ENCODE results near the gene NFKBIZ.

DNA sequence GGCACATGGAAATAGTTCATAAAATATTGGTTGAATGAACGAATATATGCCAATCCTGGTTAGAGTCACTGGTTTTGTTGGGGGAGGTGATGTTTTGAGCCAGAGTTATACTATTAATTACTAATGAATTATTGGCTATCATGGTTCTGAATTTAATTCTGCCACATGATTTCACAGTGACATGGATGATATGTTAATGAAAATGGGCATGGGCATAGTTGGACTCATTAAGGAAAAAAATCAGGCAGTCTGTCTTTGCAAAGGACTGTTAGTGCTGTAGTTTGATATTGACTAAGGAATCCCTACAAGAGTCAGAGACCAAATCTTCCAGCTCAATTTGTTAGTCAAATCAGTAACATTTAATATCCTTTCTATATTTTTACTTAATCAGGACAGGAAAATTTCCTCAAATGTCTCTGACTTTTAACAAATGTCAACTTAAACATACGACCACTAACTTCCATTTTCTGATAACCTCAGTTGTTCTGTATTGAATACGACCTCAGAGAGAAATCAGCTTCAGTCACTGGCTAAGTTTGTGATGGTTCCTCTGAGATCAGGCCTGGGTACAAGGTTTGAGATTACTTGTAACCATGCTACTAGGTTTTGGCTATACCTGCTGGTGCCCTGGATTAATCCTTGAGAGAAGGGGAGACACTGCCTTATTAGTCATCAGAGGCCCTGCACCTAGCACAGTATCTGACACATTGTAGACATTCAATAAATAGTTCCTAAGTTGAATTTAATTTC, 13.3 kb downstream of the NFKBIZ start:
- TF ChIP-seq MXD4 (CRISPR knock-in tag; IDR thresholded peaks at IDR 0.05; ENCODE audit: borderline replicate concordance), result no peak
- no peak for TF ChIP-seq CTCF (IDR thresholded peaks at IDR 0.05)
- TF ChIP-seq FOXP4 (CRISPR knock-in tag; IDR thresholded peaks at IDR 0.05), result no peak
- TF ChIP-seq JUN (CRISPR knock-in tag; IDR thresholded peaks at IDR 0.05), result no peak

Data from WTC11 (cell line).